ENCODE results near the gene MAGED1.
"Not testable (repeated sequence)": the region's sequence is repeated elsewhere in the genome, so short reads cannot be mapped to it uniquely, and the experiment has no call there.

Gene MAGED1

DNA sequence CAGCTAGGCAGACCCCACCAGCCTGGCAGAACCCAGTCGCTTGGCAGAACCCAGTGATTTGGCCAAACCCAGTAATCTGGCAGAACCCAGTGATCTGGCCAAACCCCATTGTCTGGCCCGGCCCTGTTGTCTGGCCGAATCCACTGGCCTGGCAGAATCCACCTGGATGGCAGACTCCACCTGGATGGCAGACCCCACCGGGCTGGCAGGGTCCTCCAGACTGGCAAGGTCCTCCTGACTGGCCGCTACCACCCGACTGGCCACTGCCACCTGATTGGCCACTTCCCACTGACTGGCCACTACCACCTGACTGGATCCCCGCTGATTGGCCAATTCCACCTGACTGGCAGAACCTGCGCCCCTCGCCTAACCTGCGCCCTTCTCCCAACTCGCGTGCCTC lies 3.2 kb downstream of the MAGED1 start:
- DNase-seq (ENCODE audit: low spot score) = no peak

DNA sequence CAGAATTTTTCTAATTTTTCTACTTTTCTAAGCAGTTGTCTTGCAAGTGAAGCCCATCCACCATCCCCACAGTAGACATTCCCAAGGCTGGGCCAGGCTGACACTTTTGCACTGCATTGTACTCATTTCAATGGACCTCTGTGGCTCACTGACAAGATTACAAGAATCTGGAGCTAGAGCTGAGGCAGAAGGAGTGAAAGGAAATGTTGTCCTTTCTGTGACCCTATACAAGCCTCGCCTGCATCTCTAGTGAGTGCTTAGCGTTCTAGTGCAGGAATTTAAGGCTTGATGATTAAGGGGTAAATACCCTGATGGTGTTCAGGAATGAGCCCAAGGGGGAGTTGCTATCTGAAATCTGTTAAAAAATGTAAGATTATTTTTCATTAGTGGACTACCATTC lies 6.3 kb downstream of the MAGED1 start:
- DNase-seq (ENCODE audit: low spot score) = no peak

DNA sequence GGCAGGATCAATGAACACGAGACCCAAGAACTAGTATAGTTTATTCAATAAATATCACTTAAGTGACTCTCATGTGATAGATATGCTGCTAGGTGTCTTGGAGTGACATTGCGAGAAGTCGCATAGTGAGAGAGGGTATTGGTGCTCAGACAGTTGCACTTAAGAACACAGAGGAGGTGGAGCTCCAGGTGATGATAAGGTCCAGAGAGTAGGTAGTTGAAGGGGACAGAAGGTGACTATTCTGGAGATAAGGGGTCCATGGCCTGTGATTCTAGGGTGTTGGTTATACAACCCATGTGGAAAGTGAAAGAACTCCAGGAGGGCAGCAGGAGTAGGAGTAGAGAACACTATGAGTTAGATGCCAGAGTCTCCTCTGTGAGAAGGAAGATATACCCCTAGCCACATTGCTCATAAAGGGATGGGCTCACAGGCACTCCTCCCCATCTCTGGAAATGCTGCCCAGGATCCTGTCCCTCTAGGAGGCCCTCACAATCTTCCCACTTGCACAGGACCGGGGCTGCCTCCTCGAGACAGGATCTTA lies 9.2 kb downstream of the MAGED1 start:
- DNase-seq (ENCODE audit: low spot score) = no peak

DNA sequence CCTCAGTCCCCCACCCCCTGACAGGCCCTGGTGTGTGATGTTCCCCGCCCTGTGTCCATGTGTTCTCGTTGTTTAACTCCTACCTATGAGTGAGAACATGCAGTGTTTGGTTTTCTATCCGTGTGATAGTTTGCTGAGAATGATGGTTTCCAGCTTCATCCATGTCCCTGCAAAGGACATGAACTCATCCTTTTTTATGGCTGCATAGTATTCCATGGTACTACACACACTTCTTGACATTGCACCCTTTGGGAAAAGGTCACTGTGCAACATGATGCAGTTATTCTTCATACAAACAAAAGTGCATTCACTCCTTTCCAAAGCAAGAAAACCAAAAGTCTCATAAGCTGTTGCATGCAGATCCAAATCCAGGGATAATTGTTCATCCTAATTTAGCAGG lies 11.7 kb downstream of the MAGED1 start:
- not testable (repeated sequence) for DNase-seq (ENCODE audit: low spot score)

DNA sequence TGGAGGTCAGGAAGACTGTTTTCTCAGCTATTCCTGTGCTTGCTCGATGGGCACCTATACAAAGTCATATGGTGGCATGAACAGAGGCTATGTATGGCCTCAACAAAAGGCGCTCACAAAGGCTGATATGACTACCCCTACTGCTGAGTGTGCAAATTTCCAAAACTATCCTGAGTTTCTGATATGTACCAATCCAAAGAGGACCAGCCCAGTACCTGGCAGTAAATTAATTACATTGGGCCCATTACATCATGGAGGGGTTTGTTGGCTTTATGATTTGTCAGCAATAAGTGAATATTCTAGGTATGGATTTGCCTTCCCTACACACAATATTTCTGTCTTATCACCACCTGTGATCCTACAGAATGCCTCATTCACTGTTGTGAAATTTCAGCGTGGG lies 12.3 kb downstream of the MAGED1 start:
- no peak for DNase-seq (ENCODE audit: low spot score)

DNA sequence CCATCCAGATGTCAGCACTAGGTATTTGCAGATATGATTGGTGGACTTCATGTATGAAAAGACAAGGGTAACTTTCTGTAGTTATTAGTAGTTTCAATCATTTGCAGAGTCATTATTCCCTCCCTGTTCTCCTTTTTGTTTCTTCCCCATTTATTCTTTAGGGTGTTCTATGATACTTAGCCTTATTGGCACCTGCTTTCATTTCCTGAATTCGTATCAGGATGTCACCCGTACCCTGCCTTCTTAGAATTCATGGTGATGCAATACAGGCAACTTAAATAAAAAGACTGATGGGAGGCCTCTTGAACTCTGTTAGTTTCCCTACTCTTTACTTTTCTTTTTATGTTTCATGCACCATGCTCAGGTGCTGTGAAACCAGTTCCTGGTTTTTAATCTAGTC lies 24.2 kb downstream of the MAGED1 start:
- DNase-seq (ENCODE audit: low spot score) = no peak

DNA sequence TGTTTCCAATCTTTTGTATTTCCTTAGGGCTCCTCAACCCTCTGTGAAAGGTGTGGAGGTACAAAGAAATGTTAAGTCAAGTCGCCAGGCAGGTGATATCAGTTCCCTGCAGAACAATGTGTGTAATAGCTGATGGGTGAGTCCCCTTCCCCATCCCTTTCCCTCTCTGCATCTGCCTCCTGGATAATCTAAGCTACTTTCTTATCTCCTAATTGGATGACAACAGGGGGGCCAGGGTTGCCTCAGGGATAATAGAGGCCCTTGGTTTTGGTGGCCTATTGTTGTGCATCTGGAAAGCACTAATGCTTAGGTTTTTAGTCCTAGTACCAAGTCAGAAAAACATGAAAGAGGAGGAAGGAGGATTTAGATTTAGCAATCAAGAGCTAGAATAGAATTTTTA lies 29.1 kb downstream of the MAGED1 start:
- DNase-seq (ENCODE audit: low spot score) = no peak

DNA sequence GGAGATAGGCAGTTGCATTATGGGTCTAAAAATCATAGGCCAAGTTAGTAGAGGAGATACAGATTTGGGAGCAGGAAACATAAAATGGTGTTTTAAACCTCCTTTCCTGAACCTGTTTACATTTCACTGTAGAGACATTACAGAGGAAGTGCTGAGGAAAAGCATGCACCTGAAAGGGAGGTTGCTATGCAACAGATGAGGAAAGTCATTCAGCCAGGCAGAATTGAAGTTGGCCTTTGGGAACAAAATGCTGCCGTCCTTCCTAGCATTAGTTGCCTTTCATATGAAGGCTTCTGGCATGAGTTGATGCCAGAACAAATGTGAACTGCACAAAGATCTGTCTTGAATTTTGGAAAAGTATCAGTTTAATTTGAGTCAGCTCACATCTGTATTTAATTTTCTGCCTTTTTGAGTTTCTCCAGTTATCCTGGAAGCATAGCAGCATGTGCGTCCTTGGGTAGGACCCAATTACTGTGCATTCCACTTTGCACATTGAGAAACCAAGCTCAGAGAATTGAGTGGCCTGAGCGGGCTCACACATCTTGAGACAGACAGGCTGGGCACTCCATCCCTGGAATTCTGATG lies 38.2 kb downstream of the MAGED1 start:
- no peak for DNase-seq (ENCODE audit: low spot score)
